GM18861 (cell line): ENCODE measurements around the gene NRCAM.
"Not testable (repeated sequence)": the region's sequence is repeated elsewhere in the genome, so short reads cannot be mapped to it uniquely, and the experiment has no call there.

Experiments used
- ATAC-seq: cut with Tn5 transposase; IDR thresholded peaks from one replicate; pipeline ENCODE4 v1.9.1; 2021; ENCODE audit not compliant: unreplicated experiment

NRCAM gene

GRCh38 chr7:108403597-108404217, 52.5 kb downstream of the NRCAM start:
- ATAC-seq: no peak

- ATAC-seq: no peak
Measured at GRCh38 chr7:108402865-108403264, 53.4 kb downstream of the NRCAM start.

- no peak for ATAC-seq
Measured at GRCh38 chr7:108396080-108396479, 60.2 kb downstream of the NRCAM start.

- ATAC-seq: no peak
Measured at GRCh38 chr7:108395426-108395825, 60.8 kb downstream of the NRCAM start.

GRCh38 chr7:108393097-108393496, 63.1 kb downstream of the NRCAM start:
- not testable (repeated sequence) for ATAC-seq

GRCh38 chr7:108387686-108388085, 68.5 kb downstream of the NRCAM start:
- ATAC-seq: not testable (repeated sequence)

GRCh38 chr7:108385834-108386422, 70.3 kb downstream of the NRCAM start:
- no peak for ATAC-seq

GRCh38 chr7:108384716-108385483, 71.3 kb downstream of the NRCAM start:
- no peak for ATAC-seq

GRCh38 chr7:108382932-108383331, 73.3 kb downstream of the NRCAM start:
- ATAC-seq: no peak

- ATAC-seq: no peak
Measured at GRCh38 chr7:108380517-108380916, 75.7 kb downstream of the NRCAM start.

GRCh38 chr7:108376206-108376605, 80.0 kb downstream of the NRCAM start:
- no peak for ATAC-seq

- ATAC-seq: no peak
Measured at GRCh38 chr7:108375668-108376067, 80.6 kb downstream of the NRCAM start.

GRCh38 chr7:108374899-108375298, 81.3 kb downstream of the NRCAM start:
- ATAC-seq: no peak

- no peak for ATAC-seq
Measured at GRCh38 chr7:108372618-108373017, 83.6 kb downstream of the NRCAM start.

GRCh38 chr7:108370616-108371015, 85.6 kb downstream of the NRCAM start:
- no peak for ATAC-seq

- ATAC-seq: no peak
Measured at GRCh38 chr7:108368466-108368865, 87.8 kb downstream of the NRCAM start.

GRCh38 chr7:108367946-108368345, 88.3 kb downstream of the NRCAM start:
- ATAC-seq: no peak

- no peak for ATAC-seq
Measured at GRCh38 chr7:108367314-108367713, 88.9 kb downstream of the NRCAM start.

GRCh38 chr7:108363659-108364058, 92.6 kb downstream of the NRCAM start:
- ATAC-seq: no peak

GRCh38 chr7:108360058-108360800, 96.0 kb downstream of the NRCAM start:
- ATAC-seq: no peak

GRCh38 chr7:108358553-108358952, 97.7 kb downstream of the NRCAM start:
- no peak for ATAC-seq

GRCh38 chr7:108351729-108352131, 104.5 kb downstream of the NRCAM start:
- no peak for ATAC-seq
